GM12878 (cell line): ENCODE measurements around the gene RAB7B. TPM values are rescaled to one million over a fixed set of nuclear protein-coding genes. Genes with fewer than 3 reads are reported as not detected.

Source experiments
- ATAC-seq: fragments of 200-7000 bp; cut with Tn5 transposase; 3 replicates; pipeline ENCODE4 v1.9.1; 2020; ENCODE audit warnings: mild to moderate bottlenecking, moderate library complexity
- BruUV-seq: library from RNA; stranded (reverse); fragments of 400-500 nt; replicated peaks from 2 replicates; lab custom pipeline; 2021; lab: Mats Ljungman, UMichigan
- CTCF ChIA-PET: fragments of 300-600 bp; sonication (Branson Sonifier 250); formaldehyde crosslinking; extraction: SDS; loops from one replicate; lab custom pipeline; 2021; ENCODE audit warnings: inconsistent platforms; lab: Yijun Ruan, JAX
- POLR2A ChIA-PET: fragments of 350-600 bp; formaldehyde crosslinking; extraction: SDS; loops from one replicate; lab custom pipeline; 2021; ENCODE audit warnings: inconsistent platforms; lab: Charles Lee
- RAD21 ChIA-PET: fragments of 300-600 bp; sonication (Branson Sonifier 250); formaldehyde crosslinking; loops from one replicate; lab custom pipeline; 2023; ENCODE audit warnings: antibody characterized with exemption; ENCODE audit not compliant: unreplicated experiment; lab: Charles Lee
- SMC1A ChIA-PET: fragments of 300-600 bp; sonication (Branson Sonifier 250); formaldehyde crosslinking; loops from one replicate; lab custom pipeline; 2023; ENCODE audit not compliant: unreplicated experiment, uncharacterized antibody; lab: Charles Lee
- DNase-seq: peaks from one replicate; pipeline ENCODE4 v3.0.0-alpha.2; 2011; ENCODE audit warnings: low read depth, low spot score
- FAIRE-seq: peaks from 3 replicates; lab custom pipeline; 2011; peaks lifted over from hg19 to GRCh38; lab: Jason Lieb, UNC
- H2AFZ ChIP-seq: 2 replicates; pipeline ENCODE4 v1.6.0; 2011; ENCODE audit warnings: low read depth, low read length, control low read depth; ENCODE audit not compliant: control insufficient read depth
- H3K27ac ChIP-seq: 2 replicates; pipeline ENCODE4 v1.5.1; 2011; ENCODE audit warnings: control low read depth; ENCODE audit not compliant: control insufficient read depth, insufficient read depth
- H3K27me3 ChIP-seq, 2 experiments: replicated peaks in 1 of 2; 2 replicates each; pipeline versions ENCODE4 v1.6.0 to v1.6.1; 2011; ENCODE audit warnings: low read length in 1 of 2; ENCODE audit not compliant: control insufficient read depth in 2 of 2, insufficient read depth in 2 of 2
- H3K36me3 ChIP-seq, 2 experiments: 2 replicates each; pipeline ENCODE4 v1.5.1; 2011; ENCODE audit warnings: low read length in 1 of 2; ENCODE audit not compliant: control insufficient read depth in 2 of 2, insufficient read depth in 2 of 2
- H3K4me1 ChIP-seq: 2 replicates; pipeline ENCODE4 v1.6.1; 2011; ENCODE audit warnings: mild to moderate bottlenecking, low read length, moderate library complexity, mixed read lengths; ENCODE audit not compliant: control insufficient read depth, insufficient read depth
- H3K4me2 ChIP-seq: 2 replicates; pipeline ENCODE4 v1.6.0; 2011; ENCODE audit warnings: control low read depth; ENCODE audit not compliant: control insufficient read depth, insufficient read depth
- H3K4me3 ChIP-seq: fragments of 200-600 bp; sonication (generic); 2 replicates; pipeline ENCODE4 v1.5.1; 2016
- H3K79me2 ChIP-seq: 2 replicates; pipeline ENCODE4 v1.6.0; 2011; ENCODE audit warnings: low read length; ENCODE audit not compliant: control insufficient read depth, insufficient read depth
- H3K9ac ChIP-seq: 2 replicates; pipeline ENCODE4 v1.8.0; 2011; ENCODE audit warnings: low read length, control low read depth, mixed read lengths; ENCODE audit not compliant: control insufficient read depth, insufficient read depth
- H3K9me3 ChIP-seq: replicated peaks from 3 replicates; pipeline ENCODE4 v1.5.1; 2011; ENCODE audit warnings: mild to moderate bottlenecking, low read length; ENCODE audit not compliant: control insufficient read depth, insufficient read depth
- H4K20me1 ChIP-seq: 2 replicates; pipeline ENCODE4 v1.6.0; 2011; ENCODE audit not compliant: control insufficient read depth, insufficient read depth
- CHD2 ChIP-seq: IDR thresholded peaks from 2 replicates; pipeline ENCODE4 v1.6.1; 2011; ENCODE audit warnings: low read depth, low read length, improper control_type of control experiment, borderline replicate concordance
- FOXK2 ChIP-seq: fragments of 450-650 bp; IDR thresholded peaks from 2 replicates; pipeline ENCODE4 v1.6.1; 2017; ENCODE audit warnings: mild to moderate bottlenecking, moderate library complexity
- JUND ChIP-seq: IDR thresholded peaks from 2 replicates; pipeline ENCODE4 v1.6.1; 2012; ENCODE audit warnings: low read depth, mild to moderate bottlenecking, low read length, improper control_type of control experiment, moderate library complexity
- KLF5 ChIP-seq: fragments of 450-650 bp; IDR thresholded peaks from 2 replicates; pipeline ENCODE4 v1.6.1; 2014; ENCODE audit warnings: mild to moderate bottlenecking; ENCODE audit not compliant: partially characterized antibody
- MYC ChIP-seq: IDR thresholded peaks from 2 replicates; pipeline ENCODE4 v1.6.1; 2011; ENCODE audit warnings: mild to moderate bottlenecking, low read length, moderate library complexity, inconsistent platforms; ENCODE audit not compliant: insufficient read depth, insufficient replicate concordance, insufficient read length, severe bottlenecking
- PAX8 ChIP-seq: fragments of 450-650 bp; IDR thresholded peaks from 2 replicates; pipeline ENCODE4 v1.6.1; 2017; ENCODE audit warnings: mild to moderate bottlenecking, moderate library complexity
- POLR2A ChIP-seq: IDR thresholded peaks from 2 replicates; pipeline ENCODE4 v1.6.1; 2011; ENCODE audit warnings: low read depth, mild to moderate bottlenecking, low read length
- RB1 ChIP-seq: fragments of 450-650 bp; formaldehyde crosslinking; IDR thresholded peaks from 2 replicates; pipeline ENCODE4 v1.6.1; 2017; ENCODE audit warnings: mild to moderate bottlenecking, borderline replicate concordance
- TAF1 ChIP-seq: IDR thresholded peaks from 2 replicates; pipeline ENCODE4 v1.6.1; 2011; ENCODE audit warnings: mild to moderate bottlenecking, low read depth, low read length, borderline replicate concordance
- TBL1XR1 ChIP-seq: IDR thresholded peaks from 2 replicates; pipeline ENCODE4 v1.6.1; 2012; ENCODE audit warnings: low read depth, low read length, improper control_type of control experiment
- ZNF217 ChIP-seq: fragments of 450-650 bp; IDR thresholded peaks from 2 replicates; pipeline ENCODE4 v1.6.1; 2017; ENCODE audit warnings: antibody characterized with exemption, mild to moderate bottlenecking
- ZNF384 ChIP-seq: IDR thresholded peaks from 2 replicates; pipeline ENCODE4 v1.6.1; 2012; ENCODE audit warnings: low read depth, mild to moderate bottlenecking, low read length, improper control_type of control experiment, borderline replicate concordance
- WGBS: methylation state at CpG from one replicate; pipeline ENCODE4 v1.1.6; 2016; ENCODE audit warnings: low lambda C conversion rate; ENCODE audit not compliant: insufficient replicate concordance, insufficient coverage; ENCODE audit errors: missing lambda C conversion rate; 5-methylcytosine and 5-hydroxymethylcytosine counted together
- in situ Hi-C: fragments of 300-500 bp; cut with MboI; formaldehyde crosslinking; loops from 9 replicates; pipeline ENCODE4 v1.14.3; 2018; ENCODE audit warnings: mixed read lengths
- intact Hi-C: fragments of 100-400 bp; cut with micrococcal nuclease; formaldehyde crosslinking; loops from one replicate; pipeline ENCODE4 v1.14.2; 2022; ENCODE audit not compliant: unreplicated experiment
- polyA plus RNA-seq, 11 experiments: library from polyadenylated mRNA; depleted of rRNA in 4 of 11; unstranded in 6 of 11; stranded (reverse) in 5 of 11; fragments of >200 nt; fragmentation: Nextera tagmentation in 4 of 11; fragmentation: Illumina TruSeq in 1 of 11; extraction: Ambion mirVana in 4 of 11; extraction: Trizol in 1 of 11; gene quantifications; 1 replicate in 1 of 11; 2 replicates in 10 of 11; pipeline versions ENCODE4 v1.2.1 to v1.2.3, GENCODE V29; 2011 to 2016; ENCODE audit warnings: inconsistent platforms in 2 of 11, missing spikeins in 2 of 11, low read depth in 1 of 11
- total RNA-seq, 4 experiments: library from RNA; depleted of rRNA in 3 of 4; stranded (reverse); fragments of >200 nt in 3 of 4; fragmentation: Illumina TruSeq in 1 of 4; extraction: Trizol in 1 of 4; gene quantifications; 2 replicates each; pipeline versions ENCODE4 v1.2.1 to v1.2.3, GENCODE V29; 2013 to 2021
- TF ChIP-seq, protein P1 (sequence below): IDR thresholded peaks from 2 replicates; pipeline ENCODE4 v1.6.1; 2012; ENCODE audit warnings: low read length, inconsistent platforms
- TF ChIP-seq, protein P2 (sequence below): IDR thresholded peaks from 2 replicates; pipeline ENCODE4 v1.6.1; 2012; ENCODE audit warnings: low read depth, low read length, improper control_type of control experiment

The RAB7B gene
- total and polyA plus RNA-seq, 10 of the 15 experiments (the other 5 are each of a cell fraction or from before 2014, with no cell fraction given): 0.09 TPM; not detected in 9

DNA sequence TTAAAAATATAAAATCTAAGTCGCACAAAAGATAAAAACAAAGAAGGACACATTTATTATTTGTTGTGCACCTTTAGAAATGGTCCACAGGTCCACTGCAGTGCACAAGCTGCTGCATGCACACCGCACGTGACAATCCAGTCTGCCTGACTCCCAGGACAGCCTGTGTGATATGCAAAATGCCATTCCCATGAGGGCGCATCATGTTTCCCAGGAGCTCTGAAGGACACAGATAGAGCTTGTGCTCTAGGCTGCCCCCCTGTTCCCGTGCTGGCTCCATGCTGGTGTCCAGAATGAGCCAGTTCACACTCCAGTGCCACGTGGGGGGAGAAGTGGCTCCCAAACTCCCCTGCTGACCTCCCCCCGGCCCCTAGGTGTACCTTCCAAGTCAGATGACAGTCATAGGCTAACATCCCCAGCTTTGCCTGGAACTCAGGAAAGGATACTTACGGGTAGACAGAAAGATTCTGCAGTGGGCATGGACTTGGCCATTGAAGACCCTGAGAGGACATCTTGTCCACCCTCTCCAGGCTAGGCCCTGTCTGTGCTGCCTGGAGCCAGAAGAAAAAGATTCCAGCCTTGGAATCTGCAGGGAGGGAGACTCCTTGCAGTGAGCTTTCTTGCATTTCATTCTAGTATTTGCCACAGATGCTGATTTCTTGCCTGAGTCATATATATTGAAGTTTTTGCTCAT, 26.3 kb downstream of the RAB7B start:
- intact Hi-C loops: loop anchor here (1.0 to 5.0 kb wide), 4 partner anchors 58 to 385 kb away; no protein-coding TSS in a partner anchor
- H3K4me1 ChIP-seq: no peaks in the 10 kb centered on the region
- H4K20me1 ChIP-seq: no peaks in the 10 kb centered on the region
- in situ Hi-C loops: no loop called here
- ChIA-PET POLR2A (interaction anchor here (0.9 to 1.8 kb wide), 4 partner anchors 9 to 317 kb away, joined by 3 to 5 read pairs (median 4); no protein-coding TSS in a partner anchor), CTCF (interaction anchor here (0.6 to 5.6 kb wide), 90 partner anchors 9 to 907 kb away, joined by 3 to 230 read pairs (median 5); partner anchors contain the start of genes RAB29 and SLC26A9), RAD21 (interaction anchor here (0.6 to 4.8 kb wide), 57 partner anchors 9 to 495 kb away, joined by 3 to 158 read pairs (median 4); partner anchors contain the start of genes ELK4, RAB29 and SLC26A9), SMC1A (interaction anchor here (0.7 to 5.1 kb wide), 54 partner anchors 9 to 448 kb away, joined by 3 to 110 read pairs (median 5); partner anchors contain the start of gene CTSE)
- ATAC-seq (no peak), FAIRE-seq (no peak), DNase-seq (no peak)
- TF ChIP-seq RB1: no peak
- H3K4me3 ChIP-seq: no peak overlapping the region
- no peak overlapping the region for H3K4me2 ChIP-seq
- 41% methylated on average over 8 of the region's 8 CpGs for WGBS
- H3K9ac ChIP-seq: no peak overlapping the region
- H3K27ac ChIP-seq: no peak overlapping the region
- no peak overlapping the region for H2AFZ ChIP-seq
- no peaks in the 10 kb centered on the region for H3K36me3 ChIP-seq
- no peaks in the 10 kb centered on the region for H3K9me3 ChIP-seq
- H3K79me2 ChIP-seq: no peaks in the 10 kb centered on the region
- no peaks in the 10 kb centered on the region; a peak in 1 of 4 replicates for H3K27me3 ChIP-seq
- BruUV-seq: no TSS peak

DNA sequence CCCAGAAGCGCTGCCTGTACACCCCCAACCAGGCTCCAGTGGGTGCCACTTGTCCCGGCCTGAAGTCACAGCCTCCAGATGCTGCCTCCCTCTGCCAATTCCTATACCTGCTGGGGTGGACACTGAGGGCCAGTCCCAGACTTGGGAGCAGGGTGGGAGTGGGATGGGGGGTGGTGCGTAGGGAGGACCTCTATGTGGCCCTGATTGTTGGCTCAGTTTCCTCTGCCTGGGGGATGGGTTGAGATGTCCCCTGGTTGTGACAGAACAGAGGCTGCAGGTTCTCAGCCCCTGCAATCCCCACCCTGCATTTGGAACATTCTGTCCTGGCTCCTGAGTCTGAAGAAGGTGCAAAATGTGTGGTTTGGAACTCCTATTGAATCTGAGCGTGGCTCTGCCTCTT, 27.2 kb downstream of the RAB7B start:
- POLR2A ChIA-PET: no interaction called here
- 13% methylated on average over 4 of the region's 4 CpGs for WGBS
- DNase-seq (no peak), FAIRE-seq (no peak), ATAC-seq (no peak)
- Histone ChIP-seq H3K27me3 (no peaks in the 10 kb centered on the region; a peak in 1 of 4 replicates), H4K20me1 (no peaks in the 10 kb centered on the region), H3K4me1 (no peaks in the 10 kb centered on the region), H3K4me2 (no peak overlapping the region), H3K79me2 (no peaks in the 10 kb centered on the region), H3K9ac (no peak overlapping the region), H2AFZ (no peak overlapping the region), H3K9me3 (no peaks in the 10 kb centered on the region), H3K36me3 (no peaks in the 10 kb centered on the region), H3K27ac (no peak overlapping the region), H3K4me3 (no peak overlapping the region)
- RAD21 ChIA-PET: interaction anchor here (2.2 to 4.8 kb wide), 4 partner anchors 57 to 384 kb away, joined by 21 to 158 read pairs (median 138); no protein-coding TSS in a partner anchor
- SMC1A ChIA-PET: interaction anchor here (1.1 to 5.1 kb wide), 6 partner anchors 57 to 318 kb away, joined by 3 to 110 read pairs (median 58); no protein-coding TSS in a partner anchor
- TF ChIP-seq, protein P1, sequence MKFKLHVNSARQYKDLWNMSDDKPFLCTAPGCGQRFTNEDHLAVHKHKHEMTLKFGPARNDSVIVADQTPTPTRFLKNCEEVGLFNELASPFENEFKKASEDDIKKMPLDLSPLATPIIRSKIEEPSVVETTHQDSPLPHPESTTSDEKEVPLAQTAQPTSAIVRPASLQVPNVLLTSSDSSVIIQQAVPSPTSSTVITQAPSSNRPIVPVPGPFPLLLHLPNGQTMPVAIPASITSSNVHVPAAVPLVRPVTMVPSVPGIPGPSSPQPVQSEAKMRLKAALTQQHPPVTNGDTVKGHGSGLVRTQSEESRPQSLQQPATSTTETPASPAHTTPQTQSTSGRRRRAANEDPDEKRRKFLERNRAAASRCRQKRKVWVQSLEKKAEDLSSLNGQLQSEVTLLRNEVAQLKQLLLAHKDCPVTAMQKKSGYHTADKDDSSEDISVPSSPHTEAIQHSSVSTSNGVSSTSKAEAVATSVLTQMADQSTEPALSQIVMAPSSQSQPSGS: no peak
- TF ChIP-seq ZNF217 (no peak), POLR2A (no peak), MYC (no peak), ZNF384 (no peak), JUND (no peak), TBL1XR1 (no peak), FOXK2 (no peak), CHD2 (no peak), KLF5 (no peak), PAX8 (no peak), TAF1 (no peak)
- TF ChIP-seq, protein P2, sequence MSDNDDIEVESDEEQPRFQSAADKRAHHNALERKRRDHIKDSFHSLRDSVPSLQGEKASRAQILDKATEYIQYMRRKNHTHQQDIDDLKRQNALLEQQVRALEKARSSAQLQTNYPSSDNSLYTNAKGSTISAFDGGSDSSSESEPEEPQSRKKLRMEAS: no peak
- in situ Hi-C loops (no loop called here), intact Hi-C loops (loop anchor here (5.0 kb wide), 1 partner anchor 384 kb away; no protein-coding TSS in a partner anchor)
- BruUV-seq: no TSS peak
- CTCF ChIA-PET: interaction anchor here (1.2 to 5.6 kb wide), 8 partner anchors 8 to 384 kb away, joined by 5 to 230 read pairs (median 52); no protein-coding TSS in a partner anchor
